Bronchial epithelial cell (primary cell): ENCODE data around the gene MNDA. TPM values are rescaled to one million over a fixed set of nuclear protein-coding genes. Genes with fewer than 3 reads are reported as not detected.

ENCODE experiments used
- DNase-seq: peaks from one replicate; pipeline ENCODE4 v3.0.0-alpha.2; 2010; ENCODE audit warnings: low read depth
- FAIRE-seq: peaks from 2 replicates; lab custom pipeline; 2011; peaks lifted over from hg19 to GRCh38; lab: Jason Lieb, UNC
- H3K27me3 ChIP-seq: 2 replicates; pipeline ENCODE4 v1.5.1; 2011; ENCODE audit warnings: low read length; ENCODE audit not compliant: control insufficient read depth, insufficient read depth
- H3K36me3 ChIP-seq: 2 replicates; pipeline ENCODE4 v1.5.1; 2011; ENCODE audit warnings: low read length; ENCODE audit not compliant: control insufficient read depth, insufficient read depth
- H3K4me3 ChIP-seq: 2 replicates; pipeline ENCODE4 v1.5.1; 2011; ENCODE audit warnings: mild to moderate bottlenecking, low read depth, low read length, control low read depth
- CTCF ChIP-seq: IDR thresholded peaks from 2 replicates; pipeline ENCODE4 v1.5.1; 2011; ENCODE audit warnings: mild to moderate bottlenecking, moderate library complexity, low read length, control low read depth, inconsistent platforms; ENCODE audit not compliant: insufficient read depth, severe bottlenecking
- total RNA-seq: library from RNA; depleted of rRNA; stranded (reverse); fragments of >200 nt; gene quantifications from 2 replicates; pipeline ENCODE4 v1.2.1, GENCODE V29; 2014

MNDA gene
- total RNA-seq = not detected in 2 replicates

- no peak for TF ChIP-seq CTCF
- H3K27me3 ChIP-seq = no peaks in the 10 kb centered on the region
- H3K36me3 ChIP-seq = no peaks in the 10 kb centered on the region
- DNase-seq (no peak), FAIRE-seq (no peak)
- H3K4me3 ChIP-seq = no peak within 1 kb of the TSS
Measured at GRCh38 chr1:158830904-158831507, at the start of gene MNDA. Gene MNDA, plus strand, starts transcription at chr1:158831351. Its CDS starts 10,803 bp downstream, at chr1:158842154.

- Histone ChIP-seq H3K36me3 (no peaks in the 10 kb centered on the region), H3K4me3 (no peak overlapping the region), H3K27me3 (no peaks in the 10 kb centered on the region)
- no peak for DNase-seq
- peak; percentile 26 for TF ChIP-seq CTCF
- FAIRE-seq = no peak
Measured at GRCh38 chr1:158793604-158794003, 37.5 kb upstream of the MNDA start.

GRCh38 chr1:158794247-158794646 is 36.9 kb upstream of the MNDA start:
- H3K27me3 ChIP-seq = no peaks in the 10 kb centered on the region
- H3K36me3 ChIP-seq = no peaks in the 10 kb centered on the region
- FAIRE-seq = no peak
- DNase-seq = no peak
- TF ChIP-seq CTCF = no peak
- H3K4me3 ChIP-seq = no peak overlapping the region

- no peak overlapping the region for H3K4me3 ChIP-seq
- DNase-seq (no peak), FAIRE-seq (no peak)
- no peak for TF ChIP-seq CTCF
- H3K27me3 ChIP-seq = no peaks in the 10 kb centered on the region
- no peaks in the 10 kb centered on the region for H3K36me3 ChIP-seq
Measured at GRCh38 chr1:158798531-158798930, 32.6 kb upstream of the MNDA start.

GRCh38 chr1:158799689-158800088 is 31.5 kb upstream of the MNDA start:
- no peak for FAIRE-seq
- no peak for TF ChIP-seq CTCF
- no peaks in the 10 kb centered on the region for H3K36me3 ChIP-seq
- no peaks in the 10 kb centered on the region for H3K27me3 ChIP-seq
- H3K4me3 ChIP-seq = no peak overlapping the region
- DNase-seq = no peak

- DNase-seq (no peak), FAIRE-seq (no peak)
- no peak for TF ChIP-seq CTCF
Measured at GRCh38 chr1:158800526-158800925, 30.6 kb upstream of the MNDA start.

More at GRCh38 chr1:158800526-158800925, 30.6 kb upstream of the MNDA start:
- H3K27me3 ChIP-seq = no peaks in the 10 kb centered on the region
- H3K36me3 ChIP-seq = no peaks in the 10 kb centered on the region
- H3K4me3 ChIP-seq = no peak overlapping the region
